OCI-LY7 (cell line): ENCODE results near the gene CNBD2. TPM values are rescaled to one million over a fixed set of nuclear protein-coding genes. Genes with fewer than 3 reads are reported as not detected.

Experiments
- BruUV-seq: library from RNA; stranded (reverse); fragments of 400-500 nt; replicated peaks from 2 replicates; lab custom pipeline; 2021; lab: Mats Ljungman, UMichigan
- CTCF ChIA-PET: fragments of 300-600 bp; sonication (Branson Sonifier 250); formaldehyde crosslinking; loops from one replicate; lab custom pipeline; 2022; ENCODE audit warnings: antibody characterized with exemption; ENCODE audit not compliant: unreplicated experiment; lab: Charles Lee
- POLR2A ChIA-PET: fragments of 300-600 bp; sonication (Branson Sonifier 250); formaldehyde crosslinking; loops from one replicate; lab custom pipeline; 2022; ENCODE audit warnings: antibody characterized with exemption; lab: Charles Lee
- DNase-seq: peaks from one replicate; pipeline ENCODE4 v3.0.0-alpha.2; 2015; ENCODE audit warnings: low spot score
- H2AFZ ChIP-seq: fragments of 200-600 bp; sonication (generic), shearing (Covaris generic); 2 replicates; pipeline ENCODE4 v1.6.1; 2014; ENCODE audit warnings: mild to moderate bottlenecking, antibody characterized with exemption, low read length, moderate library complexity
- H3K27ac ChIP-seq: fragments of 200-600 bp; sonication (generic); 2 replicates; pipeline ENCODE4 v1.5.1; 2014; ENCODE audit warnings: mixed run types, low read depth, mild to moderate bottlenecking, moderate library complexity, low read length, inconsistent platforms; ENCODE audit not compliant: poor library complexity, severe bottlenecking
- H3K36me3 ChIP-seq: fragments of 200-600 bp; sonication (generic); 2 replicates; pipeline ENCODE4 v1.6.1; 2014; ENCODE audit warnings: mild to moderate bottlenecking, antibody characterized with exemption, low read length, moderate library complexity, mixed read lengths; ENCODE audit not compliant: insufficient read depth
- H3K4me1 ChIP-seq: fragments of 200-600 bp; sonication (generic); 2 replicates; pipeline ENCODE4 v1.5.1; 2014; ENCODE audit warnings: mild to moderate bottlenecking, low read length; ENCODE audit not compliant: insufficient read depth, poor library complexity, severe bottlenecking
- H3K4me2 ChIP-seq: fragments of 200-600 bp; sonication (generic); 2 replicates; pipeline ENCODE4 v1.6.1; 2014; ENCODE audit warnings: mild to moderate bottlenecking, low read length
- H3K4me3 ChIP-seq: fragments of 200-600 bp; sonication (generic); 2 replicates; pipeline ENCODE4 v1.5.1; 2014; ENCODE audit warnings: mild to moderate bottlenecking, low read depth, low read length; ENCODE audit not compliant: poor library complexity, severe bottlenecking
- H3K79me2 ChIP-seq: fragments of 200-600 bp; sonication (generic); 2 replicates; pipeline ENCODE4 v1.6.1; 2016; ENCODE audit warnings: low read depth, mild to moderate bottlenecking, low read length, moderate library complexity, mixed read lengths; ENCODE audit not compliant: insufficient read depth
- H3K9me2 ChIP-seq: fragments of 200-600 bp; sonication (generic); 2 replicates; pipeline ENCODE4 v1.6.1; 2016; ENCODE audit warnings: mild to moderate bottlenecking, low read length, mixed read lengths; ENCODE audit not compliant: insufficient read depth
- H3K9me3 ChIP-seq: fragments of 200-600 bp; sonication (generic); 2 replicates; pipeline ENCODE4 v1.6.1; 2014; ENCODE audit warnings: mild to moderate bottlenecking, mixed run types, low read length, mixed read lengths
- H4K20me1 ChIP-seq: fragments of 200-600 bp; sonication (generic); 2 replicates; pipeline ENCODE4 v1.6.1; 2014; ENCODE audit warnings: mild to moderate bottlenecking, antibody characterized with exemption, low read length, moderate library complexity, mixed read lengths; ENCODE audit not compliant: insufficient read depth
- CTCF ChIP-seq: fragments of 200-600 bp; sonication (generic); conservative IDR thresholded peaks from 2 replicates; pipeline ENCODE4 v1.5.1; 2014; ENCODE audit warnings: mild to moderate bottlenecking, antibody characterized with exemption, low read length, moderate library complexity, mixed read lengths
- EZH2phosphoT487 ChIP-seq: fragments of 200-600 bp; sonication (generic); IDR thresholded peaks from 2 replicates; pipeline ENCODE4 v1.6.1; 2018; ENCODE audit warnings: low read depth, borderline replicate concordance, mild to moderate bottlenecking, mixed run types, antibody characterized with exemption, low read length, moderate library complexity, mixed read lengths
- intact Hi-C: fragments of 100-400 bp; cut with micrococcal nuclease; formaldehyde crosslinking; loops from one replicate; pipeline ENCODE4 v1.10.0; 2022; ENCODE audit not compliant: unreplicated experiment
- total RNA-seq, 2 experiments: library from RNA; depleted of rRNA in 1 of 2; stranded (reverse); fragments of >200 nt in 1 of 2; shearing (Covaris generic) in 1 of 2; gene quantifications; 2 replicates each; pipeline ENCODE4 v1.2.3, GENCODE V29; 2014 to 2022

CNBD2 gene
- total RNA-seq, 2 experiments from 2014 or later: 10.4 to 10.5 TPM

- H3K4me1 ChIP-seq: no peaks in the 10 kb centered on the region
- no peak overlapping the region for H3K4me3 ChIP-seq
- H3K9me3 ChIP-seq: peaks cover 10% of the 10 kb centered on the region; the same call in 1 of the 2 replicates
- no peak for DNase-seq
- no peak overlapping the region for H3K4me2 ChIP-seq
- POLR2A ChIA-PET: no interaction called here
- no peaks in the 10 kb centered on the region for H4K20me1 ChIP-seq
- no TSS peak for BruUV-seq
- intact Hi-C loops: no loop called here
- H3K79me2 ChIP-seq: no peaks in the 10 kb centered on the region
- H3K36me3 ChIP-seq: no peaks in the 10 kb centered on the region
- no peak overlapping the region for H3K27ac ChIP-seq
- TF ChIP-seq CTCF (no peak), EZH2phosphoT487 (no peak)
- CTCF ChIA-PET: no interaction called here
- H3K9me2 ChIP-seq: no peaks in the 10 kb centered on the region
- H2AFZ ChIP-seq: no peak overlapping the region
Observed at GRCh38 chr20:36002855-36003254, 34.5 kb downstream of the CNBD2 start.

GRCh38 chr20:36004045-36004444 lies 35.7 kb downstream of the CNBD2 start:
- ChIA-PET POLR2A (interaction anchor here (0.5 kb wide), 1 partner anchor 154 kb away, joined by 3 read pairs; no protein-coding TSS in a partner anchor), CTCF (interaction anchor here (0.9 kb wide), 1 partner anchor 139 kb away, joined by 3 read pairs; no protein-coding TSS in a partner anchor)
- intact Hi-C loops: no loop called here
- Histone ChIP-seq H4K20me1 (no peaks in the 10 kb centered on the region), H3K27ac (no peak overlapping the region), H3K4me3 (no peak overlapping the region), H3K4me1 (no peaks in the 10 kb centered on the region), H3K36me3 (no peaks in the 10 kb centered on the region), H3K9me3 (peaks cover 10% of the 10 kb centered on the region; the same call in 1 of the 2 replicates), H2AFZ (no peak overlapping the region), H3K9me2 (no peaks in the 10 kb centered on the region), H3K4me2 (no peak overlapping the region), H3K79me2 (no peaks in the 10 kb centered on the region)
- BruUV-seq: no TSS peak
- DNase-seq: no peak
- TF ChIP-seq CTCF: no peak
- TF ChIP-seq EZH2phosphoT487: no peak

GRCh38 chr20:36008461-36009035 lies 40.2 kb downstream of the CNBD2 start:
- Histone ChIP-seq H3K9me2 (no peaks in the 10 kb centered on the region), H3K4me1 (no peaks in the 10 kb centered on the region), H3K79me2 (no peaks in the 10 kb centered on the region), H3K36me3 (no peaks in the 10 kb centered on the region), H3K27ac (no peak overlapping the region), H4K20me1 (no peaks in the 10 kb centered on the region), H3K4me2 (no peak overlapping the region), H3K9me3 (0 out of 2 replicates have a peak, but pooled peaks cover 5% of the 10 kb centered on the region), H2AFZ (no peak overlapping the region), H3K4me3 (no peak overlapping the region)
- DNase-seq: no peak
- TF ChIP-seq EZH2phosphoT487: no peak
- no peak for TF ChIP-seq CTCF
- ChIA-PET CTCF (interaction anchor here (1.0 kb wide), 1 partner anchor 11 kb away, joined by 3 read pairs; no protein-coding TSS in a partner anchor), POLR2A (interaction anchor here (1.1 kb wide), 1 partner anchor 131 kb away, joined by 3 read pairs; no protein-coding TSS in a partner anchor)
- no TSS peak for BruUV-seq
- intact Hi-C loops: no loop called here
